OCI-LY3 (cell line): Measurements from ENCODE around the gene INTS6.

Experiments used
- EZH2phosphoT487 ChIP-seq: fragments of 200-600 bp; shearing (Covaris generic); IDR thresholded peaks from 2 replicates; pipeline ENCODE4 v1.6.1; 2018; ENCODE audit warnings: antibody characterized with exemption, mixed run types, low read depth
- TF ChIP-seq, protein P1 (sequence below): fragments of 200-600, 300-600 bp; sonication (generic); IDR thresholded peaks from 2 replicates; pipeline ENCODE4 v1.5.1; 2014; ENCODE audit warnings: antibody characterized with exemption, low read length, low read depth

DNA sequence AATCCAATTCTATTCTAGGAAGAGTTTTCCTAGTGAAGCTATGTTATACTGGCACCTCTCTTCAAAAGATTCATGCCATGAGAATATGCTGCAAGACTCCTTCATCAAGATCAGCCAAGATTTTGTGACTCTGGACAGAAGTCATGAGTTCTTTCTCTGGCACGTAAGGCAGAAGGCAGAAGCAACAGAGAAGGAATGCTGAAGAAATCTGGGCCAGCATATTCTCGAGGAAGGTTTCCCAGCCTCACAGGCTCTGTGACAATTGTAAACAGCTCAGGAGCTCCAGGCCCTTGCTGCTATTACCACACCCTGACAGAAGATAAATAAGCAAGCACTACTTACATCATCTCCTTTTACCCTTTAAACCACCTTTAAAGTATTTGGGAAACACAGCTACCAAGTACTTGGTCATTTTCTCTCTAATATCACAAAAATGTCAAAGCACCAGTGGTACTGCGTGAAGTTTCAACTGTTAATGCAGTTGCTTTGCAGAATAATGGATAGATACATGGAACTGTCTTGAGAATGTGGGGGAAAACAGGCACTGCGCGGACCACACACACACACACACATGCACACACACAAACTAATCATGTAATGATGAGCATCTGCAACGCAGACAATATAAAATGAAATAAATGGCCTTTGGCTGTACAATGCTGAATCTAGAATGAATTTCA, 55.4 kb downstream of the INTS6 start:
- TF ChIP-seq, protein P1, sequence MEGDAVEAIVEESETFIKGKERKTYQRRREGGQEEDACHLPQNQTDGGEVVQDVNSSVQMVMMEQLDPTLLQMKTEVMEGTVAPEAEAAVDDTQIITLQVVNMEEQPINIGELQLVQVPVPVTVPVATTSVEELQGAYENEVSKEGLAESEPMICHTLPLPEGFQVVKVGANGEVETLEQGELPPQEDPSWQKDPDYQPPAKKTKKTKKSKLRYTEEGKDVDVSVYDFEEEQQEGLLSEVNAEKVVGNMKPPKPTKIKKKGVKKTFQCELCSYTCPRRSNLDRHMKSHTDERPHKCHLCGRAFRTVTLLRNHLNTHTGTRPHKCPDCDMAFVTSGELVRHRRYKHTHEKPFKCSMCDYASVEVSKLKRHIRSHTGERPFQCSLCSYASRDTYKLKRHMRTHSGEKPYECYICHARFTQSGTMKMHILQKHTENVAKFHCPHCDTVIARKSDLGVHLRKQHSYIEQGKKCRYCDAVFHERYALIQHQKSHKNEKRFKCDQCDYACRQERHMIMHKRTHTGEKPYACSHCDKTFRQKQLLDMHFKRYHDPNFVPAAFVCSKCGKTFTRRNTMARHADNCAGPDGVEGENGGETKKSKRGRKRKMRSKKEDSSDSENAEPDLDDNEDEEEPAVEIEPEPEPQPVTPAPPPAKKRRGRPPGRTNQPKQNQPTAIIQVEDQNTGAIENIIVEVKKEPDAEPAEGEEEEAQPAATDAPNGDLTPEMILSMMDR, result no peak
- TF ChIP-seq EZH2phosphoT487, result no peak
